ENCODE results near the gene EP300. TPM values are rescaled to one million over a fixed set of nuclear protein-coding genes. Genes with fewer than 3 reads are reported as not detected.
A peak's percentile ranks its signal among the peaks of the same experiment; 100 is the strongest.

EP300 gene
- polyA plus RNA-seq, 3 donors, result 5.7 to 81.6 (median 16.8) TPM

GRCh38 chr22:41124086-41124485, 31.7 kb downstream of the EP300 start:
- WGBS (ENCODE audit: insufficient coverage), result 99% methylated on average over 8 of the region's 9 CpGs
- Histone ChIP-seq H3K79me2 (ENCODE audit: insufficient read depth, low read length) (peaks cover 86% of the 10 kb centered on the region), H3K27ac (ENCODE audit: low read depth in 1 of 2, low read length in 2 of 2) (peak overlapping the region in 1 of 2 donors; percentile 20), H4K20me1 (ENCODE audit: insufficient read depth, low read length) (peaks cover 100% of the 10 kb centered on the region), H3K4me1 (ENCODE audit: control insufficient read depth in 1 of 2, insufficient read depth in 2 of 2, low read length in 2 of 2) (no peaks in the 10 kb centered on the region), H3K9me3 (replicated peaks in 1 of 2; ENCODE audit: control insufficient read depth in 1 of 2, insufficient read depth in 1 of 2, low read length in 2 of 2) (no peaks in the 10 kb centered on the region), H3K4me3 (replicated peaks in 1 of 3; ENCODE audit: low read depth in 2 of 3, low read length in 3 of 3) (no peak overlapping the region), H3K27me3 (ENCODE audit: control insufficient read depth in 2 of 2, insufficient read depth in 2 of 2, low read length in 2 of 2) (no peaks in the 10 kb centered on the region), H3K9ac (ENCODE audit: insufficient read depth, low read length, poor library complexity, severe bottlenecking) (no peak overlapping the region), H2AFZ (ENCODE audit: insufficient read depth, low read depth, low read length, poor library complexity, severe bottlenecking) (no peak overlapping the region), H3K4me2 (replicated peaks; ENCODE audit: extremely low read depth, low read length, poor library complexity, severe bottlenecking) (no peak overlapping the region), H3K36me3 (replicated peaks in 1 of 2; ENCODE audit: control insufficient read depth in 1 of 2, insufficient read depth in 2 of 2, low read length in 2 of 2) (peaks cover 59 to 98% of the 10 kb centered on the region in 2 donors)
- peaks cover 0 to 2% (median 1%) of the 10 kb centered on the region in 3 donors for H3K27me3 Mint-ChIP-seq (ENCODE audit: low read depth in 3 of 3)
- peaks cover 4% of the 10 kb centered on the region for H3K4me1 Mint-ChIP-seq
- peaks cover 67 to 77% of the 10 kb centered on the region in 2 donors for H3K36me3 Mint-ChIP-seq
- peaks cover 0 to 2% (median 0%) of the 10 kb centered on the region in 7 donors for H3K9me3 Mint-ChIP-seq
- H3K27ac Mint-ChIP-seq, result peak overlapping the region in 1 of 7 donors; percentile 15
- no peak overlapping the region for H3K4me3 Mint-ChIP-seq
- TF ChIP-seq CTCF (IDR thresholded peaks at IDR 0.05), result no peak
- intact Hi-C loops (cut with micrococcal nuclease), result no loop called here
- no peak for DNase-seq

- peaks cover 74% of the 10 kb centered on the region for H3K79me2 ChIP-seq (ENCODE audit: insufficient read depth, low read length)
- no peak for TF ChIP-seq CTCF (IDR thresholded peaks at IDR 0.05)
These were observed 35.1 kb downstream of the EP300 start for GRCh38 chr22:41127451-41127850.

More at GRCh38 chr22:41127451-41127850, 35.1 kb downstream of the EP300 start:
- Histone ChIP-seq H4K20me1 (ENCODE audit: insufficient read depth, low read length) (peaks cover 100% of the 10 kb centered on the region), H3K9ac (ENCODE audit: insufficient read depth, low read length, poor library complexity, severe bottlenecking) (no peak overlapping the region), H3K27me3 (ENCODE audit: control insufficient read depth in 2 of 2, insufficient read depth in 2 of 2, low read length in 2 of 2) (no peaks in the 10 kb centered on the region), H3K4me2 (replicated peaks; ENCODE audit: extremely low read depth, low read length, poor library complexity, severe bottlenecking) (no peak overlapping the region), H3K4me3 (replicated peaks in 1 of 3; ENCODE audit: low read depth in 2 of 3, low read length in 3 of 3) (no peak overlapping the region), H2AFZ (ENCODE audit: insufficient read depth, low read depth, low read length, poor library complexity, severe bottlenecking) (no peak overlapping the region), H3K9me3 (replicated peaks in 1 of 2; ENCODE audit: control insufficient read depth in 1 of 2, insufficient read depth in 1 of 2, low read length in 2 of 2) (no peaks in the 10 kb centered on the region), H3K4me1 (ENCODE audit: control insufficient read depth in 1 of 2, insufficient read depth in 2 of 2, low read length in 2 of 2) (no peaks in the 10 kb centered on the region), H3K27ac (ENCODE audit: low read depth in 1 of 2, low read length in 2 of 2) (peak overlapping the region in 1 of 2 donors; percentile 49), H3K36me3 (replicated peaks in 1 of 2; ENCODE audit: control insufficient read depth in 1 of 2, insufficient read depth in 2 of 2, low read length in 2 of 2) (peaks cover 73 to 96% of the 10 kb centered on the region in 2 donors)
- Mint-ChIP-seq H3K4me3 (no peak overlapping the region), H3K27ac (peak overlapping the region in 5 of 7 donors; percentile 4 to 80 (median 71)), H3K9me3 (peaks cover 0 to 4% (median 0%) of the 10 kb centered on the region in 7 donors), H3K27me3 (ENCODE audit: low read depth in 3 of 3) (peaks cover 0 to 1% (median 1%) of the 10 kb centered on the region in 3 donors), H3K36me3 (peaks cover 71 to 79% of the 10 kb centered on the region in 2 donors), H3K4me1 (peaks cover 4% of the 10 kb centered on the region)
- DNase-seq, result peak; percentile 25 to 42 (median 35)
- intact Hi-C loops (cut with micrococcal nuclease), result no loop called here
- WGBS (ENCODE audit: insufficient coverage), result 33% methylated on average over 3 of the region's 5 CpGs
